Endothelial cell of umbilical vein (primary cell): ENCODE data around the gene RHOV.

Experiments
- CTCF ChIP-seq, 2 donors: IDR thresholded peaks; 1 replicate in 1 of 2; 2 replicates in 1 of 2; pipeline ENCODE4 v1.5.1; 2011; ENCODE audit warnings: low read length in 2 of 2, mild to moderate bottlenecking in 2 of 2, moderate library complexity in 2 of 2, control low read depth in 1 of 2, inconsistent platforms in 1 of 2, low read depth in 1 of 2; ENCODE audit not compliant: insufficient read depth in 1 of 2; ENCODE audit errors: extremely low read depth in 1 of 2
- EZH2 ChIP-seq: IDR thresholded peaks from 2 replicates; pipeline ENCODE4 v1.6.1; 2012; ENCODE audit warnings: borderline replicate concordance, low read depth, mild to moderate bottlenecking, moderate library complexity, low read length, inconsistent platforms; ENCODE audit not compliant: severe bottlenecking
- FOS ChIP-seq: IDR thresholded peaks from 2 replicates; pipeline ENCODE4 v1.6.1; 2011; ENCODE audit warnings: mild to moderate bottlenecking, low read length, moderate library complexity, borderline replicate concordance; ENCODE audit not compliant: insufficient read depth
- GATA2 ChIP-seq: IDR thresholded peaks from 2 replicates; pipeline ENCODE4 v1.7.0; 2011; ENCODE audit warnings: low read depth, mild to moderate bottlenecking, moderate library complexity, mixed read lengths, low read length; ENCODE audit not compliant: insufficient read length, insufficient read depth
- JUN ChIP-seq: IDR thresholded peaks from 2 replicates; pipeline ENCODE4 v1.6.1; 2011; ENCODE audit warnings: borderline replicate concordance, low read depth; ENCODE audit not compliant: insufficient read length, insufficient read depth
- MAX ChIP-seq: IDR thresholded peaks from 2 replicates; pipeline ENCODE4 v1.6.1; 2011; ENCODE audit not compliant: insufficient read depth, insufficient read length
- POLR2A ChIP-seq: IDR thresholded peaks from 2 replicates; pipeline ENCODE4 v1.6.1; 2012; ENCODE audit warnings: low read depth, mild to moderate bottlenecking, control low read depth, low read length
- POLR2AphosphoS5 ChIP-seq: IDR thresholded peaks from 2 replicates; pipeline ENCODE4 v1.6.1; 2012; ENCODE audit warnings: low read depth, mild to moderate bottlenecking, control low read depth, low read length, moderate library complexity; ENCODE audit not compliant: insufficient read depth

GRCh38 chr15:40841741-40842140, 32.3 kb downstream of the RHOV start:
- TF ChIP-seq CTCF (IDR thresholded peaks at IDR 0.05; ENCODE audit: extremely low read depth in 1 of 2, insufficient read depth in 1 of 2, low read depth in 1 of 2, low read length in 2 of 2) (no peak), JUN (no peak), POLR2A (no peak), POLR2AphosphoS5 (no peak), EZH2 (no peak), MAX (no peak), GATA2 (no peak), FOS (no peak)
